ENCODE data around the gene P4HA2. TPM values are rescaled to one million over a fixed set of nuclear protein-coding genes. Genes with fewer than 3 reads are reported as not detected.

Gene P4HA2
- total and polyA plus RNA-seq, 9 of the 15 experiments (the other 6 are each of a cell fraction or from before 2014, with no cell fraction given), result 9.6 to 50.0 (median 12.7) TPM

GRCh38 chr5:132207778-132208177 lies 19.9 kb downstream of the P4HA2 start:
- no peaks in the 10 kb centered on the region for H4K20me1 ChIP-seq (replicated peaks; ENCODE audit: control insufficient read depth, insufficient read depth, low read length)
- no peak for TF ChIP-seq PRMT5 (CRISPR knock-in tag; IDR thresholded peaks at IDR 0.05)
- no peak for TF ChIP-seq PTRF (tag; IDR thresholded peaks at IDR 0.05)
- no peak for DNase-seq (ENCODE audit: extremely low read depth in 1 of 4, low spot score in 3 of 4)
- 82% methylated on average over 5 of the region's 5 CpGs for WGBS (ENCODE audit: insufficient coverage, low coverage, missing lambda C conversion rate)
- ChIA-PET CTCF (ENCODE audit: low intra/inter-chr PET ratio) (no interaction called here), POLR2A (interaction anchor here (0.5 to 2.9 kb wide), 6 partner anchors 10 to 276 kb away, joined by 3 to 14 read pairs (median 4); no protein-coding TSS in a partner anchor)
- no peak overlapping the region for H3K4me2 ChIP-seq (ENCODE audit: insufficient read depth, low read length)
- ATAC-seq, result no peak
- no peaks in the 10 kb centered on the region for H3K27me3 ChIP-seq (ENCODE audit: control insufficient read depth in 2 of 2, insufficient read depth in 2 of 2, low read length in 2 of 2)
- peaks cover 27% of the 10 kb centered on the region; the same call in 2 of the 3 replicates for H3K36me3 ChIP-seq (ENCODE audit: control insufficient read depth, insufficient read depth, low read length)
- no peaks in the 10 kb centered on the region for H3K9me1 ChIP-seq (ENCODE audit: control insufficient read depth, insufficient read depth, low read length)
- intact Hi-C loops (cut with micrococcal nuclease), result no loop called here
- H3K4me1 ChIP-seq (replicated peaks in 1 of 2; ENCODE audit: control insufficient read depth in 2 of 2, insufficient read depth in 2 of 2, low read length in 2 of 2), result no peaks in the 10 kb centered on the region
- in situ Hi-C loops (cut with MboI), result no loop called here
- H3K9me3 ChIP-seq (replicated peaks; ENCODE audit: control insufficient read depth, insufficient read depth, low read depth, low read length), result no peaks in the 10 kb centered on the region
- no peak overlapping the region for H2AFZ ChIP-seq (ENCODE audit: low read depth, low read length)
- no peak for FAIRE-seq
- no peak overlapping the region for H3K9ac ChIP-seq (ENCODE audit: insufficient read depth in 1 of 2, low read depth in 2 of 2, low read length in 2 of 2)
- no peaks in the 10 kb centered on the region for H3K79me2 ChIP-seq (ENCODE audit: control insufficient read depth, insufficient read depth, low read length)
- no TSS peak for BruUV-seq (replicated peaks)
- H3K4me3 ChIP-seq, result no peak overlapping the region
- no peak overlapping the region for H3K27ac ChIP-seq (ENCODE audit: extremely low read depth, low read depth, low read length)

- BruUV-seq (replicated peaks), result no TSS peak
- ATAC-seq (no peak), FAIRE-seq (no peak), DNase-seq (ENCODE audit: extremely low read depth in 1 of 4, low spot score in 3 of 4) (no peak)
- no peaks in the 10 kb centered on the region for H3K27me3 ChIP-seq (ENCODE audit: control insufficient read depth in 2 of 2, insufficient read depth in 2 of 2, low read length in 2 of 2)
- H3K4me3 ChIP-seq, result no peak overlapping the region
- peak; percentile 10; the same call in 1 of the 2 replicates for TF ChIP-seq ATF3 (IDR thresholded peaks at IDR 0.05)
- TF ChIP-seq ATF3 (CRISPR knock-in tag; conservative IDR thresholded peaks at IDR 0.05), result no peak
- TF ChIP-seq MEF2A (IDR thresholded peaks at IDR 0.05; ENCODE audit: control insufficient read depth, low read depth, low read length), result no peak
- intact Hi-C loops (cut with micrococcal nuclease), result no loop called here
- no peaks in the 10 kb centered on the region for H3K9me3 ChIP-seq (replicated peaks; ENCODE audit: control insufficient read depth, insufficient read depth, low read depth, low read length)
- POLR2A ChIA-PET, result interaction anchor here (1.1 kb wide), 1 partner anchor 9 kb away, joined by 4 read pairs; no protein-coding TSS in a partner anchor
- no peaks in the 10 kb centered on the region for H4K20me1 ChIP-seq (replicated peaks; ENCODE audit: control insufficient read depth, insufficient read depth, low read length)
- no peak overlapping the region for H2AFZ ChIP-seq (ENCODE audit: low read depth, low read length)
- in situ Hi-C loops (cut with MboI), result no loop called here
- no peaks in the 10 kb centered on the region for H3K4me1 ChIP-seq (replicated peaks in 1 of 2; ENCODE audit: control insufficient read depth in 2 of 2, insufficient read depth in 2 of 2, low read length in 2 of 2)
- no peaks in the 10 kb centered on the region for H3K9me1 ChIP-seq (ENCODE audit: control insufficient read depth, insufficient read depth, low read length)
- no peak overlapping the region for H3K9ac ChIP-seq (ENCODE audit: insufficient read depth in 1 of 2, low read depth in 2 of 2, low read length in 2 of 2)
- CTCF ChIA-PET (ENCODE audit: low intra/inter-chr PET ratio), result no interaction called here
- no peak overlapping the region for H3K4me2 ChIP-seq (ENCODE audit: insufficient read depth, low read length)
- no peak overlapping the region for H3K27ac ChIP-seq (ENCODE audit: extremely low read depth, low read depth, low read length)
- H3K36me3 ChIP-seq (ENCODE audit: control insufficient read depth, insufficient read depth, low read length), result peaks cover 20% of the 10 kb centered on the region; the same call in 2 of the 3 replicates
- no peaks in the 10 kb centered on the region for H3K79me2 ChIP-seq (ENCODE audit: control insufficient read depth, insufficient read depth, low read length)
Observed at GRCh38 chr5:132206782-132207181, 20.9 kb downstream of the P4HA2 start.

All from K562 (cell line).